Psoas muscle (tissue), 8 donors: ENCODE data around the gene IGFBP6. TPM values are rescaled to one million over a fixed set of nuclear protein-coding genes. Genes with fewer than 3 reads are reported as not detected.

Experiments used
- ATAC-seq, 4 donors: fragments of 200-7000 bp; cut with Tn5 transposase; one replicate each; pipeline ENCODE4 v1.9.1; 2020; ENCODE audit warnings: moderate library complexity in 3 of 4, mild to moderate bottlenecking in 2 of 4
- DNase-seq, 2 donors: peaks; one replicate each; pipeline ENCODE4 v3.0.0-alpha.2; 2020
- H3K27ac ChIP-seq: fragments of 200-600 bp; one replicate; pipeline ENCODE4 v1.8.0; 2022
- H3K27me3 ChIP-seq, 3 donors: fragments of 200-600 bp in 1 of 3; one replicate each; pipeline versions ENCODE4 v1.6.1 to v1.8.0; 2013 to 2022; ENCODE audit warnings: low read length in 2 of 3, mild to moderate bottlenecking in 2 of 3, moderate library complexity in 1 of 3; ENCODE audit not compliant: insufficient read depth in 3 of 3
- H3K36me3 ChIP-seq, 2 donors: fragments of 200-600 bp in 1 of 2; one replicate each; pipeline versions ENCODE4 v1.6.1 to v1.8.0; 2013 to 2022; ENCODE audit warnings: low read depth in 1 of 2, mild to moderate bottlenecking in 1 of 2, moderate library complexity in 1 of 2; ENCODE audit not compliant: insufficient read depth in 1 of 2
- H3K4me1 ChIP-seq: fragments of 200-600 bp; one replicate; pipeline ENCODE4 v1.8.0; 2022
- H3K4me3 ChIP-seq: fragments of 200-600 bp; one replicate; pipeline ENCODE4 v1.8.0; 2022; ENCODE audit warnings: mild to moderate bottlenecking
- H3K9me3 ChIP-seq: fragments of 200-600 bp; one replicate; pipeline ENCODE4 v1.8.0; 2022
- WGBS, 3 donors: extraction: QIAGEN DNeasy Blood & Tissue Kit; methylation state at CpG; one replicate each; pipeline versions ENCODE4 v1.1.6 to v1.1.7; 2013; 5-methylcytosine and 5-hydroxymethylcytosine counted together
- intact Hi-C, 2 donors: fragments of 100-400 bp; cut with DNase I; formaldehyde crosslinking; loops; one replicate each; pipeline versions ENCODE4 v1.11.0 to v1.14.2; 2022
- polyA plus RNA-seq, 3 donors: library from polyadenylated mRNA; stranded (reverse); fragments of 200-250 nt; gene quantifications; one replicate each; pipeline ENCODE4 v1.2.3, GENCODE V29; 2013
- total RNA-seq, 4 donors: library from RNA; stranded (reverse); fragmentation: NEBNext Ultra II Directional in 2 of 4; extraction: Animal tissue kit (Norgen Biotek cat#: 25700) in 2 of 4; gene quantifications; one replicate each; pipeline versions ENCODE4 v1.2.1 to v1.2.4, GENCODE V29; 2021 to 2023
- TF ChIP-seq, protein P1 (sequence below): fragments of 200-600 bp; IDR thresholded peaks from one replicate; pipeline ENCODE4 v1.8.0; 2022; ENCODE audit warnings: antibody characterized with exemption
- donor health status: healthy with polysubstance abuse.
- donor health status: DM: no; HTN: no; CAD: no; lungs with moderate emphysema.
- donor health status: Bipolar disorder and iron deficiency.
- donor health status: healthy.
- donor health status: DM: yes; HTN: yes; CAD: no.
- donor health status: DM: no; HTN: no; CAD: no.
- donor health status: DM: no; HTN: no; CAD: no.
- donor health status: DM: yes; HTN: yes; CAD: no.

Gene IGFBP6
- total and polyA plus RNA-seq, 7 donors = 6.4 to 27.0 (median 21.3) TPM

DNA sequence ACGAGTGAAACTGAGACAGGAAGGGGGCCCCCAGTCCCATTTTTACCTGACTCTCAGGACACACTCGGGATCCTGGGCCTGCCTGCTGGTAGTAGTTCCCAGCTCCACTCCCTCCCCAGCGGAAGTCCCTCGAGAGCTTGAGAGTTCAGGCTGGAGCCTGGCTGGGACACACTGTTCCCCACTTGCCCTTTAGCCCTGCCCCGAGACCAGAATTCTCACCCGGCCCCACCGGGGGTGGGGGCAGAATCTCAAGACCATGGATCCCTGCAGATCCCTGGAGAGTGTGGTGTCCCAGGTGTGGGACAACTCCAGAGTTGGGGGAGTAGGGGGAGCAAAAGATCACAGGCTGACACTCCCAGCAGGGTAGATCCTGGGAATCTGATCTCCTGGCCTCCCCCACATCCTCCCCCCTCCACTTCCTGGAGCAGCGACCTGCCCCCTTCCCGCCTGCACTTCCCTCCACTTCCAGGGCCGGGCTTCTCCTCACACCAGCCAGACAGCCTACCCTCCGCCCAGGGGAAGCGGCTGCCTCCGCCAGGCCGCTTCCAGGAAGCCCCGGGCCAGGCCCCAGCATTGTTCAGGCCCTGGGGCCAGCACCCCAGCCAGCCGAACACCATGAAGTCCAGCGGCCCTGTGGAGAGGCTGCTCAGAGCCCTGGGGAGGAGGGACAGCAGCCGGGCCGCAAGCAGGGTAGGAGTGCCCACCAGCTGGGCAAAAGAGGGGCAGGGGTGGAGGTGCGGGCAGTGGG is 47.7 kb upstream of the IGFBP6 start, which contains the start of gene TNS2:
TSS of gene TNS2 (plus strand) at position 495 of the 748 bp plus-strand sequence. CDS start at position 616, 121 bp downstream.
- Histone ChIP-seq H3K27me3 (no peaks in the 10 kb centered on the region), H3K4me3 (peak within 1 kb of the TSS; percentile 86), H3K27ac (peak within 1 kb of the TSS; percentile 97), H3K36me3 (peaks cover 0 to 3% of the 10 kb centered on the region in 2 donors), H3K4me1 (peaks cover 68% of the 10 kb centered on the region), H3K9me3 (no peaks in the 10 kb centered on the region)
- WGBS, 3 donors = 2 to 4% (median 2%) methylated on average over 18 to 20 of the region's 20 CpGs
- peak; percentile 22 to 47 (median 32) for ATAC-seq
- intact Hi-C loops = loop anchor here in 1 of 2 donors (5.0 kb wide), 1 partner anchor 42 kb away; the partner anchor contains the start of gene EIF4B
- TF ChIP-seq, protein P1, sequence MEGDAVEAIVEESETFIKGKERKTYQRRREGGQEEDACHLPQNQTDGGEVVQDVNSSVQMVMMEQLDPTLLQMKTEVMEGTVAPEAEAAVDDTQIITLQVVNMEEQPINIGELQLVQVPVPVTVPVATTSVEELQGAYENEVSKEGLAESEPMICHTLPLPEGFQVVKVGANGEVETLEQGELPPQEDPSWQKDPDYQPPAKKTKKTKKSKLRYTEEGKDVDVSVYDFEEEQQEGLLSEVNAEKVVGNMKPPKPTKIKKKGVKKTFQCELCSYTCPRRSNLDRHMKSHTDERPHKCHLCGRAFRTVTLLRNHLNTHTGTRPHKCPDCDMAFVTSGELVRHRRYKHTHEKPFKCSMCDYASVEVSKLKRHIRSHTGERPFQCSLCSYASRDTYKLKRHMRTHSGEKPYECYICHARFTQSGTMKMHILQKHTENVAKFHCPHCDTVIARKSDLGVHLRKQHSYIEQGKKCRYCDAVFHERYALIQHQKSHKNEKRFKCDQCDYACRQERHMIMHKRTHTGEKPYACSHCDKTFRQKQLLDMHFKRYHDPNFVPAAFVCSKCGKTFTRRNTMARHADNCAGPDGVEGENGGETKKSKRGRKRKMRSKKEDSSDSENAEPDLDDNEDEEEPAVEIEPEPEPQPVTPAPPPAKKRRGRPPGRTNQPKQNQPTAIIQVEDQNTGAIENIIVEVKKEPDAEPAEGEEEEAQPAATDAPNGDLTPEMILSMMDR = no peak
- DNase-seq = peak; percentile 89 to 95

DNA sequence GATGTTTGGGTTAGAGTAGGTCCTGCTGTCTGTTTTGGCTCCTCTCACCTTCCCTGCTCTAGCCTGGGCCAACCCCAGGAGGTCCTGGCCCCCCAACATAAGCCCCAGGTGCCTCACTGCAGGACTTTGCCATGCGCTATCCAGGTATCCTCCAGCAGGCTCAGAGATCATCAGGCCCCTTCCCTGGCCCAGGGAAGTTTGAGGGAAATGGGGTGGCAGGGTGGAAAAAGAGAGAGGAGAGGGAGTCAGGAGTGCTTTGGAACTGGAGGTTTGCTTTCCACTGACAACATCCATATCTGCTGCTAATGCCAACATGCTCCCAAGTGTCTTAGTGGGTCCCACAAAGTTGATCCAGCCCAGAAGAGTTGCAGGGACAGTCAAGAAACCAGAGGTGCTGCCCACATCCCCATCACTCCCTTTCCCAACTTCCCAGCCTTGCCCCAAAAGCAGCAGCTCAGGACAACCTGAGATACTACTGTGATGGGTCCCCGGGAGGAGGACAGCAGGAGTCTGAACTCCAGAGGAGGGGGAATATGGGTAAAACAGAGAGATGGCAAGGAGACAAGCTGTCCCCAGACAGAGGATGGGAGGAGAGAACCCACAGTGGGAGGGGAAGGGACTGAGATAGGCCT is 46.9 kb upstream of the IGFBP6 start:
- no peaks in the 10 kb centered on the region for H3K27me3 ChIP-seq
- H3K4me3 ChIP-seq = peak overlapping the region; percentile 86
- ATAC-seq (no peak), DNase-seq (peak in 1 of 2 donors; percentile 41)
- peaks cover 0 to 9% of the 10 kb centered on the region in 2 donors for H3K36me3 ChIP-seq
- peak overlapping the region; percentile 97 for H3K27ac ChIP-seq
- peaks cover 72% of the 10 kb centered on the region for H3K4me1 ChIP-seq
- H3K9me3 ChIP-seq = no peaks in the 10 kb centered on the region
- 35 to 44% (median 39%) methylated on average over 2 of the region's 2 CpGs for WGBS, 3 donors
- intact Hi-C loops = no loop called here
- TF ChIP-seq, protein P1 = no peak

DNA sequence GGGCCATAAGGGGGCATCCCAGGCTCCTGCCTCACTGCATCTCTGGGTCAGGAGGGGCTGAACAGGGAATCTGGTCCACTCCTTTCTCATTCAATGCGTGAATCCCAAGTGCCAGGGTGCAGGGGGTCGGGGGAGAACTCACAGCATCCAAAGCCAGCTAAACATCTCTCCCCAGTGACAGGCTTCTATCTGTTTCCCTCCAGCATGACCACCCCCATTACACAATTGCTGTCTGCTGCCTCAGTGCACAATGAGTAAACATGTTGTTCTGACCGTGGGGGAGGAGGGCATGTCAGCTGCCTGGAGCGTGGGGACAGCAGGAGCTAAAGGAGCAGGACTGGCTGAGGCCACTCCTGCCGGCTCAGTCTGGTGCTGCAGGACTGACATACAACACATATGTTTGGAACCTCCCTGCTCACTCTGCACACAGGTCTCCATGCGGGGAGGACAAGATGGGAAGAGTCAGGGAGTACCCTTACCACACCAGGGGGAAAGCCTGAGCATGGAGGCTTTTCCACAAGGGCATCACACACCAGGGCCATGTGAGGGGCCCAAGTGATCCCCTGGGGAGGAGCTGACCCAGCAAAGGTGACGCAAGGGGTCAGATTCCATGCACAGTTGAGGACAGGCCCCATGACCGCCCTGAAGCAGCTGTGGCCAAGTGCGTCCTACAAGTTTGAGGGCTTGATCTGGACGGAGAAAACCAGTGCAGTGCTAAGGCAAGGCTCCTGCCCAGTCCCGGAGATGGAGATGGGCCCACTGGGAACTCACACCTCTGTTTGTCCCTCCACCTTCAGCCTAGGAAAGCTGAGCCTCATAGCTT is 46.2 kb upstream of the IGFBP6 start:
- Histone ChIP-seq H3K4me3 (peak overlapping the region; percentile 86), H3K27ac (peak overlapping the region; percentile 97), H3K9me3 (no peaks in the 10 kb centered on the region), H3K4me1 (peaks cover 64% of the 10 kb centered on the region), H3K27me3 (no peaks in the 10 kb centered on the region), H3K36me3 (peaks cover 0 to 17% of the 10 kb centered on the region in 2 donors)
- ATAC-seq (peak; percentile 18 to 50 (median 38)), DNase-seq (peak; percentile 84 to 95)
- 2 to 6% (median 5%) methylated on average over 11 of the region's 11 CpGs for WGBS, 3 donors
- TF ChIP-seq, protein P1 = peak; percentile 30
- intact Hi-C loops = no loop called here

DNA sequence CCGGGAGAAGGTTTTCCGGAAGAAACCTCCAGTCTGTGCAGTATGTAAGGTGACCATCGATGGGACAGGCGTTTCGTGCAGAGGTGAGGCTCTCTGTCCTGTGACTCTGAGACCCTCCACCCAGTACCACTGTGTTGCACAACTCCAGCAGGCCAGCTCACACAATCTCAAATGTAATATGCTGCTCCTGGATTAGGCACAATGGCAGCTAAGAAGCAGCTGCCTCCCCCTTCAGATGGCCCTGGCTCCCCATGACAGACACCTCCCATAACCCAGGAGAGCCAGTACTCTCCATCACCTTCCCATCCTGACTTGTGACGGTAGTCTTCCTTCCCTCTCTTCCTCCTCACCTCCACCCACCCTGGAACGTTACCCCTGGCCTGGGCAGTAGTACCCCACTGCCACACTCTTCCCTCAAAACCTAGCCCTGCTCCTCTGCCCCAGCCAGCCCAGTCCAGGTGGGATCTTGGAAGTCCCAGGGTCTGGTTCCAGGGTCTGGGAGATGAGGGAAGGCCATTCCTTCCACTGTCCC is 45.5 kb upstream of the IGFBP6 start:
- Histone ChIP-seq H3K27me3 (no peaks in the 10 kb centered on the region), H3K36me3 (peaks cover 0 to 23% of the 10 kb centered on the region in 2 donors), H3K9me3 (no peaks in the 10 kb centered on the region), H3K27ac (peak overlapping the region; percentile 97), H3K4me1 (peaks cover 62% of the 10 kb centered on the region), H3K4me3 (peak overlapping the region; percentile 86)
- TF ChIP-seq, protein P1 = no peak
- peak in 1 of 2 donors; percentile 69 for DNase-seq
- intact Hi-C loops = no loop called here
- WGBS, 3 donors = 14 to 26% (median 14%) methylated on average over 7 of the region's 7 CpGs
- no peak for ATAC-seq
